H1 (cell line): ENCODE data around the gene TXNL4A. TPM values are rescaled to one million over a fixed set of nuclear protein-coding genes. Genes with fewer than 3 reads are reported as not detected.

Experiments
- CTCF ChIA-PET: fragments of 300-600 bp; sonication (Branson Sonifier 250); formaldehyde crosslinking; loops from one replicate; lab custom pipeline; 2021; ENCODE audit not compliant: partially characterized antibody; lab: Charles Lee
- POLR2A ChIA-PET: fragments of 300-600 bp; sonication (Branson Sonifier 250); formaldehyde crosslinking; loops from one replicate; lab custom pipeline; 2021; ENCODE audit warnings: inconsistent platforms; ENCODE audit not compliant: partially characterized antibody; lab: Charles Lee
- DNase-seq, 2 experiments: peaks; one replicate each; pipeline versions ENCODE4 v3.0.0 to v3.0.0-alpha.2; 2010 to 2022; ENCODE audit warnings: low spot score in 2 of 2, low read depth in 1 of 2, mixed read lengths in 1 of 2
- FAIRE-seq: peaks from 2 replicates; lab custom pipeline; 2011; peaks lifted over from hg19 to GRCh38; lab: Jason Lieb, UNC
- H2AFZ ChIP-seq: 2 replicates; pipeline ENCODE4 v1.8.1; 2012; ENCODE audit warnings: low read length, inconsistent platforms
- H2AK5ac ChIP-seq: 2 replicates; pipeline ENCODE4 v1.6.1; 2013; ENCODE audit warnings: low read depth, low read length
- H2BK120ac ChIP-seq: replicated peaks from 2 replicates; pipeline ENCODE3; 2013; ENCODE audit warnings: low read depth, low read length, inconsistent platforms
- H2BK12ac ChIP-seq: 2 replicates; pipeline ENCODE4 v1.6.1; 2013; ENCODE audit warnings: low read depth, low read length
- H2BK15ac ChIP-seq: 2 replicates; pipeline ENCODE4 v1.6.1; 2013; ENCODE audit warnings: low read length
- H2BK20ac ChIP-seq: 2 replicates; pipeline ENCODE4 v1.6.1; 2013; ENCODE audit warnings: low read length
- H2BK5ac ChIP-seq: 2 replicates; pipeline ENCODE4 v1.6.1; 2013; ENCODE audit warnings: low read depth, low read length
- H3K14ac ChIP-seq: 2 replicates; pipeline ENCODE4 v1.6.1; 2013; ENCODE audit warnings: inconsistent platforms; ENCODE audit not compliant: insufficient read length
- H3K18ac ChIP-seq: 2 replicates; pipeline ENCODE4 v1.6.1; 2013; ENCODE audit warnings: low read length; ENCODE audit errors: extremely low read depth
- H3K23ac ChIP-seq: 2 replicates; pipeline ENCODE4 v1.6.1; 2013; ENCODE audit warnings: inconsistent platforms; ENCODE audit not compliant: insufficient read length
- H3K23me2 ChIP-seq: 2 replicates; pipeline ENCODE4 v1.6.1; 2013; ENCODE audit warnings: low read depth, low read length
- H3K27ac ChIP-seq: 2 replicates; pipeline ENCODE4 v1.6.1; 2011; ENCODE audit warnings: low read depth, low read length, inconsistent platforms
- H3K27me3 ChIP-seq, 4 experiments: replicated peaks in 1 of 4; 1 replicate in 1 of 4; 2 replicates in 3 of 4; pipeline versions ENCODE4 v1.6.1 to v1.8.1; 2011 to 2013; ENCODE audit warnings: low read length in 3 of 4, mild to moderate bottlenecking in 3 of 4, inconsistent platforms in 2 of 4, mixed read lengths in 2 of 4, moderate library complexity in 1 of 4; ENCODE audit not compliant: control insufficient read depth in 3 of 4, insufficient read depth in 3 of 4; ENCODE audit errors: extremely low read depth in 1 of 4
- H3K36me3 ChIP-seq, 4 experiments: 2 replicates each; pipeline versions ENCODE4 v1.6.1 to v1.8.1; 2011 to 2013; ENCODE audit warnings: mild to moderate bottlenecking in 4 of 4, low read length in 3 of 4, moderate library complexity in 2 of 4, control low read depth in 1 of 4, inconsistent platforms in 1 of 4; ENCODE audit not compliant: insufficient read depth in 4 of 4, control insufficient read depth in 2 of 4
- H3K4ac ChIP-seq: replicated peaks from 2 replicates; pipeline ENCODE3; 2013; ENCODE audit warnings: low read length, low read depth, mixed read lengths, inconsistent platforms; ENCODE audit not compliant: insufficient read length
- H3K4me1 ChIP-seq, 4 experiments: replicated peaks in 1 of 4; 1 replicate in 1 of 4; 2 replicates in 3 of 4; pipeline versions ENCODE4 v1.6.1 to v1.8.1; 2011 to 2013; ENCODE audit warnings: low read length in 3 of 4, inconsistent platforms in 2 of 4, mixed read lengths in 1 of 4; ENCODE audit not compliant: insufficient read depth in 4 of 4, control insufficient read depth in 3 of 4
- H3K4me2 ChIP-seq, 2 experiments: 2 replicates each; pipeline versions ENCODE4 v1.6.1 to v1.8.1; 2011 to 2013; ENCODE audit warnings: low read depth in 2 of 2, low read length in 2 of 2, control low read depth in 1 of 2, inconsistent platforms in 1 of 2, mild to moderate bottlenecking in 1 of 2; ENCODE audit not compliant: insufficient read depth in 1 of 2
- H3K4me3 ChIP-seq, 4 experiments: fragments of 200-600, 300-600 bp in 1 of 4; sonication (generic), shearing (Covaris generic), sonication (Bioruptor Twin) in 1 of 4; 2 replicates each; pipeline versions ENCODE4 v1.5.1 to v1.8.1; 2011 to 2016; ENCODE audit warnings: low read length in 4 of 4, low read depth in 3 of 4, control low read depth in 2 of 4, inconsistent platforms in 2 of 4, mild to moderate bottlenecking in 2 of 4, mixed read lengths in 1 of 4, moderate library complexity in 1 of 4; ENCODE audit not compliant: insufficient read depth in 2 of 4; ENCODE audit errors: extremely low read depth in 1 of 4
- H3K56ac ChIP-seq: replicated peaks from 2 replicates; pipeline ENCODE3; 2013; ENCODE audit warnings: low read depth, mild to moderate bottlenecking, mixed read lengths, low read length, inconsistent platforms; ENCODE audit not compliant: insufficient read length
- H3K79me1 ChIP-seq: 2 replicates; pipeline ENCODE4 v1.6.1; 2013; ENCODE audit warnings: low read depth, low read length, control low read depth
- H3K79me2 ChIP-seq, 2 experiments: 2 replicates each; pipeline versions ENCODE4 v1.6.1 to v1.8.1; 2012 to 2013; ENCODE audit warnings: low read length in 2 of 2, mild to moderate bottlenecking in 2 of 2, inconsistent platforms in 1 of 2; ENCODE audit not compliant: insufficient read depth in 2 of 2, control insufficient read depth in 1 of 2
- H3K9ac ChIP-seq, 4 experiments: replicated peaks in 1 of 4; 1 replicate in 1 of 4; 2 replicates in 3 of 4; pipeline versions ENCODE4 v1.6.1 to v1.8.1; 2011 to 2013; ENCODE audit warnings: low read depth in 3 of 4, low read length in 3 of 4, control low read depth in 2 of 4, mild to moderate bottlenecking in 2 of 4, moderate library complexity in 2 of 4, inconsistent platforms in 1 of 4; ENCODE audit errors: extremely low read depth in 1 of 4
- H3K9me3 ChIP-seq, 2 experiments: 2 replicates each; pipeline versions ENCODE4 v1.6.1 to v1.8.1; 2012 to 2013; ENCODE audit warnings: mild to moderate bottlenecking in 2 of 2, moderate library complexity in 2 of 2, control low read depth in 1 of 2, inconsistent platforms in 1 of 2, low read depth in 1 of 2, low read length in 1 of 2, mixed read lengths in 1 of 2; ENCODE audit not compliant: insufficient read depth in 2 of 2
- H4K20me1 ChIP-seq, 2 experiments: replicated peaks in 1 of 2; 2 replicates each; pipeline versions ENCODE3 to v1.8.1; 2011 to 2013; ENCODE audit warnings: inconsistent platforms in 2 of 2, low read length in 2 of 2, mild to moderate bottlenecking in 1 of 2; ENCODE audit not compliant: insufficient read depth in 2 of 2, control insufficient read depth in 1 of 2
- H4K5ac ChIP-seq: 2 replicates; pipeline ENCODE4 v1.6.1; 2013; ENCODE audit warnings: low read length, low read depth, mixed read lengths, inconsistent platforms; ENCODE audit not compliant: insufficient read length
- H4K8ac ChIP-seq: 2 replicates; pipeline ENCODE4 v1.8.0; 2013; ENCODE audit warnings: mild to moderate bottlenecking, moderate library complexity, low read length, inconsistent platforms; ENCODE audit not compliant: insufficient read depth; ENCODE audit errors: extremely low read depth
- H4K91ac ChIP-seq: replicated peaks from 2 replicates; pipeline ENCODE3; 2013; ENCODE audit warnings: low read length, mixed read lengths, inconsistent platforms; ENCODE audit not compliant: insufficient read length
- EP300 ChIP-seq, 2 experiments: IDR thresholded peaks; 1 replicate in 1 of 2; 2 replicates in 1 of 2; pipeline ENCODE4 v1.6.1; 2011 to 2012; ENCODE audit warnings: low read depth in 2 of 2, low read length in 2 of 2, mild to moderate bottlenecking in 2 of 2, borderline replicate concordance in 1 of 2, inconsistent platforms in 1 of 2, moderate library complexity in 1 of 2
- NRF1 ChIP-seq: IDR thresholded peaks from 2 replicates; pipeline ENCODE4 v1.6.1; 2011; ENCODE audit warnings: mild to moderate bottlenecking, low read depth, low read length, improper control_type of control experiment
- POLR2AphosphoS5 ChIP-seq: IDR thresholded peaks from 2 replicates; pipeline ENCODE4 v1.6.1; 2011; ENCODE audit warnings: low read depth, low read length
- SRF ChIP-seq: IDR thresholded peaks from 2 replicates; pipeline ENCODE4 v1.6.1; 2011; ENCODE audit warnings: mild to moderate bottlenecking, low read depth, low read length, moderate library complexity
- TAF1 ChIP-seq: IDR thresholded peaks from 2 replicates; pipeline ENCODE4 v1.6.1; 2011; ENCODE audit warnings: mild to moderate bottlenecking, low read depth, low read length
- WGBS, 2 experiments: shearing (Covaris generic) in 1 of 2; methylation state at CpG; one replicate each; pipeline versions ENCODE4 v1.1.6 to v1.1.7; 2013 to 2015; ENCODE audit warnings: low lambda C conversion rate in 2 of 2, mixed read lengths in 2 of 2, inconsistent platforms in 1 of 2, low coverage in 1 of 2, missing lambda C conversion rate in 1 of 2; ENCODE audit not compliant: insufficient replicate concordance in 2 of 2, insufficient coverage in 1 of 2, insufficient read length in 1 of 2; ENCODE audit errors: extremely low coverage in 1 of 2, missing lambda C conversion rate in 1 of 2; 5-methylcytosine and 5-hydroxymethylcytosine counted together
- polyA plus RNA-seq, 7 experiments: library from polyadenylated mRNA; depleted of rRNA in 3 of 7; stranded (reverse) in 5 of 7; unstranded in 2 of 7; fragments of >200 nt in 5 of 7; fragments of 200-250 nt in 2 of 7; gene quantifications; 1 replicate in 5 of 7; 2 replicates in 1 of 7; 4 replicates in 1 of 7; pipeline versions ENCODE4 v1.2.1 to v1.2.3, GENCODE V29; 2011 to 2013; ENCODE audit warnings: missing spikeins in 2 of 7, mixed read lengths in 2 of 7
- total RNA-seq: library from RNA; stranded (reverse); fragmentation: NEBNext Ultra II Directional; extraction: Animal tissue kit (Norgen Biotek cat#: 25700); gene quantifications from 2 replicates; pipeline ENCODE4 v1.2.1, GENCODE V29; 2021

The TXNL4A gene
- total and polyA plus RNA-seq, 2 of the 8 experiments (the other 6 are each of a cell fraction or from before 2014, with no cell fraction given), result 169 to 181 TPM

DNA sequence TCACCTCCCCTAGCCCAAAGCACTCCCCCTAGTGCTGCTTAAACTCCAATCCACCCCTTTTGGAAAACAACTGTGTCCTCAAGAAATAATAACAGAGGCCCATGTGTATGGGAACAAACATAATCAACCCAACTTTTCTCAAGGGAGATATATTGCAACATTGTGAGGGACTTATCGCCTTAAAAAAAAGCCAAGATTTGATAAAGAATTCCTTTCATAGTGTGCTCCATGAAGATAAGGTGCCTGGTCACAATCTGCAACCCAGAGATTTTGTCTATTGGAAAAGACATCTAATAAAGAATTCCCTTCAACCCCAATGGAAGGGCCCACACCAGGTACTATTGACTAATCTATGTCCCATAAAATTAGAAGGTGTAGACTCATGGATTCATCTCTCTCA lies 41.3 kb upstream of the TXNL4A start:
- TF ChIP-seq NRF1, result no peak
- no peak for TF ChIP-seq EP300 (IDR thresholded peaks at IDR 0.05; ENCODE audit: borderline replicate concordance in 1 of 2, low read depth in 2 of 2, low read length in 2 of 2)
- TF ChIP-seq SRF, result no peak
- no peak for TF ChIP-seq TAF1
- no peak for TF ChIP-seq POLR2AphosphoS5
- no peak overlapping the region for H3K23ac ChIP-seq

More for the DNA sequence above, 41.3 kb upstream of the TXNL4A start:
- Histone ChIP-seq H2AFZ (no peak overlapping the region), H3K18ac (no peak overlapping the region), H3K4ac (no peak overlapping the region), H4K91ac (no peak overlapping the region), H3K79me2 (peaks cover 0 to under 1% of the 10 kb centered on the region in 2 experiments; a peak in 1 of 4 replicates), H3K9ac (no peak overlapping the region), H3K79me1 (no peaks in the 10 kb centered on the region), H3K4me1 (peaks cover 0 to 4% (median 3%) of the 10 kb centered on the region in 4 experiments; a peak in 2 of 7 replicates), H4K8ac (no peak overlapping the region), H3K56ac (no peak overlapping the region), H2BK5ac (no peak overlapping the region), H4K5ac (no peak overlapping the region), H3K9me3 (peaks cover 3 to 17% of the 10 kb centered on the region in 2 experiments; a peak in 2 of 4 replicates), H3K14ac (no peak overlapping the region), H3K4me3 (no peak overlapping the region), H2AK5ac (no peak overlapping the region), H3K4me2 (no peak overlapping the region), H3K23me2 (peaks cover 5% of the 10 kb centered on the region; the same call in 1 of the 2 replicates), H3K27ac (no peak overlapping the region), H4K20me1 (peaks cover 0 to 2% of the 10 kb centered on the region in 2 experiments), H2BK20ac (no peak overlapping the region), H2BK15ac (no peak overlapping the region), H2BK12ac (no peak overlapping the region), H2BK120ac (no peak overlapping the region), H3K27me3 (no peaks in the 10 kb centered on the region), H3K36me3 (no peaks in the 10 kb centered on the region)
- FAIRE-seq, result no peak
- no peak for DNase-seq
- ChIA-PET CTCF (interaction anchor here (0.7 kb wide), 1 partner anchor 130 kb away, joined by 3 read pairs; no protein-coding TSS in a partner anchor), POLR2A (no interaction called here)
- 100% methylated on average over 1 of the region's 1 CpG; no CpG with 5 or more reads in 1 of the 2 experiments for WGBS, 2 experiments
